WERI-Rb-1 (cell line): ENCODE data around the gene TRAK2.

Experiments
- DNase-seq: peaks from one replicate; pipeline ENCODE4 v3.0.0-alpha.2; 2020
- H3K27ac ChIP-seq: fragments of 250-450 bp; sonication (Bioruptor Pico); 2 replicates; pipeline ENCODE4 v1.5.1; 2020; ENCODE audit warnings: mild to moderate bottlenecking, moderate library complexity
- H3K27me3 ChIP-seq: fragments of 250-450 bp; sonication (Bioruptor Pico); 2 replicates; pipeline ENCODE4 v1.5.1; 2021; ENCODE audit warnings: mild to moderate bottlenecking, low read depth, moderate library complexity; ENCODE audit not compliant: insufficient read depth, severe bottlenecking
- H3K36me3 ChIP-seq: fragments of 250-450 bp; sonication (Bioruptor Pico); 2 replicates; pipeline ENCODE4 v1.5.1; 2020; ENCODE audit warnings: mild to moderate bottlenecking, moderate library complexity
- H3K4me3 ChIP-seq: 2 replicates; pipeline ENCODE4 v1.5.1; 2011; ENCODE audit warnings: low read depth, mild to moderate bottlenecking, control low read depth, low read length
- H3K9me3 ChIP-seq: fragments of 250-450 bp; sonication (Bioruptor Pico); 2 replicates; pipeline ENCODE4 v1.5.1; 2021; ENCODE audit warnings: mild to moderate bottlenecking, moderate library complexity; ENCODE audit not compliant: severe bottlenecking
- TF ChIP-seq, protein P1 (sequence below): IDR thresholded peaks from 2 replicates; pipeline ENCODE4 v1.5.1; 2011; ENCODE audit warnings: low read depth, mild to moderate bottlenecking, control low read depth, inconsistent platforms, low read length

TRAK2 gene

DNA sequence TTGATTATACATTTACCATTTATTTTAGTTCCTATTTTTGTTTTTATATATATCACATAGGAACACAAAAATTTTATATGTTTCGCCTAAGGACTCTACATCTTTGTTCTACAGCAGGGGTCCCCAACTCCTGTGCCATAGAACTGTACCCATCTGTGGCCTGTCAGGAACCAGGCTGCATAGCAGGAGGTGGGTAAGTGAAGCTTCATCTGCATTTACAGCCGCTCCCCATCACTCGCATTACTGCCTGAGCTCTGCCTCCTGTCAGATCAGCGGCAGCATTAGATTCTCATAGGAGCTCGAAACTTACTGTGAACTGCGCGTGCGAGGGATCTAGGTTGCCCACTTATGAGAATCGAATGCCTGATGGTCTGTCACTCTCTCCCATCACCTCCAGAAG is 25.3 kb downstream of the TRAK2 start:
- DNase-seq: no peak
- Histone ChIP-seq H3K27me3 (no peaks in the 10 kb centered on the region), H3K27ac (no peak overlapping the region), H3K36me3 (peaks cover 11% of the 10 kb centered on the region), H3K9me3 (peaks cover 10% of the 10 kb centered on the region), H3K4me3 (no peak overlapping the region)
- TF ChIP-seq, protein P1, sequence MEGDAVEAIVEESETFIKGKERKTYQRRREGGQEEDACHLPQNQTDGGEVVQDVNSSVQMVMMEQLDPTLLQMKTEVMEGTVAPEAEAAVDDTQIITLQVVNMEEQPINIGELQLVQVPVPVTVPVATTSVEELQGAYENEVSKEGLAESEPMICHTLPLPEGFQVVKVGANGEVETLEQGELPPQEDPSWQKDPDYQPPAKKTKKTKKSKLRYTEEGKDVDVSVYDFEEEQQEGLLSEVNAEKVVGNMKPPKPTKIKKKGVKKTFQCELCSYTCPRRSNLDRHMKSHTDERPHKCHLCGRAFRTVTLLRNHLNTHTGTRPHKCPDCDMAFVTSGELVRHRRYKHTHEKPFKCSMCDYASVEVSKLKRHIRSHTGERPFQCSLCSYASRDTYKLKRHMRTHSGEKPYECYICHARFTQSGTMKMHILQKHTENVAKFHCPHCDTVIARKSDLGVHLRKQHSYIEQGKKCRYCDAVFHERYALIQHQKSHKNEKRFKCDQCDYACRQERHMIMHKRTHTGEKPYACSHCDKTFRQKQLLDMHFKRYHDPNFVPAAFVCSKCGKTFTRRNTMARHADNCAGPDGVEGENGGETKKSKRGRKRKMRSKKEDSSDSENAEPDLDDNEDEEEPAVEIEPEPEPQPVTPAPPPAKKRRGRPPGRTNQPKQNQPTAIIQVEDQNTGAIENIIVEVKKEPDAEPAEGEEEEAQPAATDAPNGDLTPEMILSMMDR: no peak

DNA sequence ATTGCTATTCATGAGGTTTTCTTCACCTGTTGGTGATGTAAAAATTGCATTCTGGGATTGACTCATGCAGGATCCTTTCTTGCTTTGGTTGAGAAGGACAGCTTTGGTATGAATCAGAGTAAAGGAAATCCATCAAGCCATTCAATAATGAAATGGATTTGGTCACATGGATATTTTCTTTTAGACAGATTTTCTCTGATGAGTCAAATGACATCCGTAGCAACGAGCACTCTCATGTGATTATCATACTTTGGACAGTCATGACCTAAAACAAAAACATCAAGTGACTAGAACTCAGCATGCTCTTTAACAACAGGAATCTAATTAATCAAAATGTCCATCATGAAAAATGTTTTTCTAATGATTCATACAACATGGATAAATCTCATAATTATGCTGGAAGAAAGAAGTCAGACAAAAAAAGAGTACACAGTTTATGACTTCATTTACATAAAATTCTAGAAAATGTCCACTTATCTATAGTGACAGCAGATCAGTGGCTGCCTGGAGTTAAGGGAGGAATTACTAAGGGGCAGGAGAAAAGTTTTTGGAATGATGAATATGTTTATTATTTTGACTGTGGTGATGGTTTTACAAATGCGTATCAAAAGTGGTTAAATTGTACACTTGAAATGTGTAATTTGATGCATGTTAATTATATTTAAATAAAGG is 30.7 kb downstream of the TRAK2 start:
- DNase-seq: no peak
- H3K9me3 ChIP-seq: no peaks in the 10 kb centered on the region
- no peak overlapping the region for H3K27ac ChIP-seq
- H3K27me3 ChIP-seq: no peaks in the 10 kb centered on the region
- TF ChIP-seq, protein P1: no peak
- no peak overlapping the region for H3K4me3 ChIP-seq
- peaks cover 15% of the 10 kb centered on the region for H3K36me3 ChIP-seq

DNA sequence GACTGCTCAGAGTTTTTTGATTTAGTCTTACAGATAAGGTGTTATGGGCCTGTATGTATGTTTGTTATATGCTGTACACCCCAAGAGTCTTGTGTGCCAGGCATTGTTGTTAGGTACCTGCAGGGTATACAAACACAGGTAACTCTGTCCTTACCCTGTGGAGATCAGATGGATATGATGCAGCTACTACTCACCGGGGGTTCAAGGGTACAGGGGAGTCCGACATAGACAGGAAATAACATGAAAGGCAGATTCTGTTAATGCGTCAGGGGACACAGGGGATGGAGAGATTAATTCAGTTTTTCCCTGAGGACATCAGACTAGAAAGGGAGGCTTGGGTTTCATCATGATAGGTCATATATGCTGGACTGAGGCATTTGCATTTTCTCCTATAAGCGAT is 31.3 kb downstream of the TRAK2 start:
- H3K36me3 ChIP-seq: peaks cover 15% of the 10 kb centered on the region
- TF ChIP-seq, protein P1: no peak
- no peak overlapping the region for H3K27ac ChIP-seq

DNA sequence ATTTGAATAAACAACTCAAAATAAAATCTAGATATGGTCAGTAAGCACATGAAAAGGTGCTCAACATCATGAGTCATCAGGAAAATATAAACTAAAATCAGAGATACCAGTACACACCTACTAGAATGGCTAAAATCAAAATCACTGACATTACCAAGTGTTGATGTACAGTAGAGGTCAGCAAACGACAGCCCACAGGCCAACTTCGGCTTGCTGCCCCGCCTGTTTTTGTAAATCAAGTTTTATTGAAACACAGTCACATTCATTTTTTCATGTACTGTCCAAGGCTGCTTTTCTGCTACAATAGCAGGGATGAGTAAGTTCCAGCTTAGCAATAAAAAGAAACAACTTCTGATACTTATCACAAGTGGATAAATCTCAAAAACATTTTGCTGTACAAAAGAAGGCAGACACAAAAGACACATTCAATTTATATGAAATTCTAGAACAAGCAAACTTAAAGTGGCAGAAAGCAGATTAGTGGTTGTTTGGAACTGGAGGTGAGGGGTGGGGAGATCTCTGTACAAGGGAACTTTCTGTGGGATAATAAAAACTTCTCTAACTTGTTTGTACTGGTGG is 32.1 kb downstream of the TRAK2 start:
- no peak overlapping the region for H3K27ac ChIP-seq
- TF ChIP-seq, protein P1: no peak
- no peak for DNase-seq
- no peaks in the 10 kb centered on the region for H3K27me3 ChIP-seq
- no peak overlapping the region for H3K4me3 ChIP-seq
- H3K9me3 ChIP-seq: no peaks in the 10 kb centered on the region
- H3K36me3 ChIP-seq: peaks cover 15% of the 10 kb centered on the region

More for the DNA sequence above, 31.3 kb downstream of the TRAK2 start:
- Histone ChIP-seq H3K4me3 (no peak overlapping the region), H3K27me3 (no peaks in the 10 kb centered on the region), H3K9me3 (no peaks in the 10 kb centered on the region)
- no peak for DNase-seq

DNA sequence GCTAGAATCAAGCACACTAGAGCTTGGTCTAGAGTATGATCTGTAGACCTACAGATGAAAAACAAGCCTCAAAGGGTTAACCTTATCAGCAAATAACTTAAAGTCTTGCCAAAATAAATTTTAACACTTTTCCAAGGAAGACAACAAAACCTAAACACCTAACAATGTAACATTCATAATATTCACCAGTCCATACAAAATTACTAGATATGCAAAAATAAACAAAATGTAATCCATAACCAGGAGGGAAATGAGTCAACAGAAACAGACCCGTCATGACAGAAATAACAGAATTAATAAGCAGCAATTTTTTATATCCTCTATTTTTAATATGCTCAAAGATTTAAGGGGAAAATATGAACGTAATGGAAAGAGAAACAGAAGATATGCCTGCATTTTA is 36.1 kb downstream of the TRAK2 start:
- no peak for DNase-seq
- Histone ChIP-seq H3K36me3 (peaks cover 13% of the 10 kb centered on the region), H3K9me3 (no peaks in the 10 kb centered on the region), H3K27me3 (no peaks in the 10 kb centered on the region), H3K4me3 (no peak overlapping the region), H3K27ac (no peak overlapping the region)
- TF ChIP-seq, protein P1: no peak
